HG02588 (cell line): ENCODE measurements around the gene TBC1D25.
"Not testable (repeated sequence)": the region's sequence is repeated elsewhere in the genome, so short reads cannot be mapped to it uniquely, and the experiment has no call there.

ENCODE experiments used
- ATAC-seq: cut with Tn5 transposase; IDR thresholded peaks from one replicate; pipeline ENCODE4 v1.9.1; 2021; ENCODE audit warnings: mild to moderate bottlenecking, moderate library complexity; ENCODE audit not compliant: unreplicated experiment

Gene TBC1D25

DNA sequence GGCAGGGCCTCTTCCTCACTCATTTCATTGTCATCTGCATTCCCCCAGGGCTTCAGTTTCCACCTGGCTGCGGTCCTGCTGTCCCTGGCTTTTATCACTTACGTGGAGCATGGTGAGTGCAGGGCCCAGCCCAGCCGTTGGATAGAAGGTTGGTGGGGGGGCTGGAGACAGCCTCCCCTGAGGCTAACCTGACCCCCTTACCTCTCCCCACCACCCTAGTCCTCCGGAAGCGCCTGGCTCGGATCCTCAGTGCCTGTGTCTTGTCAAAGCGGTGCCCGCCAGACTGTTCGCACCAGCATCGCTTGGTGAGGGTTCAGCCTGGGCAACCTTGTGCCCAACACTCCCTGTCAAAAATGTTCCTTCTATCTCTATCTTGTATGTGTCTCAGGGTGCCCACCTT lies 23.7 kb upstream of the TBC1D25 start:
- no peak for ATAC-seq

DNA sequence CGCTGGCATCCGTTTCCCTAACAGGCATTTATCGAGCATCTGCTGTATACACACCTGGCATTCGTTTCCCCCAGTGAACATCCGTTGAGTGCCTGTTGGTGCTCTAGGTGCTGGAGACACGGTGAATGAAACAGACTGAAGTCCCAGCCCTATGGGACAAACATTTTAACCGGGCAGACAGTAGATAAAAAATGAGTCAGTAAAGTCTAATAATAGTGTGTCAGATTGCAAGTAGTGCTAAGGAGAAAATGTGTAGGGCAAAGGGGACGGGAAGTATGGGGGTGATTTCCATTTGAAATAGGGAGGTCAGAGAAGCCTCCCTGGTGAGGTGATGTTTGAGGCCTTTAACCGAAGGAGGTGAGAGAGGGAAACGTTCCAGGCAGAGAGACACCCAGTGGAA lies 23.2 kb upstream of the TBC1D25 start:
- ATAC-seq, result no peak

DNA sequence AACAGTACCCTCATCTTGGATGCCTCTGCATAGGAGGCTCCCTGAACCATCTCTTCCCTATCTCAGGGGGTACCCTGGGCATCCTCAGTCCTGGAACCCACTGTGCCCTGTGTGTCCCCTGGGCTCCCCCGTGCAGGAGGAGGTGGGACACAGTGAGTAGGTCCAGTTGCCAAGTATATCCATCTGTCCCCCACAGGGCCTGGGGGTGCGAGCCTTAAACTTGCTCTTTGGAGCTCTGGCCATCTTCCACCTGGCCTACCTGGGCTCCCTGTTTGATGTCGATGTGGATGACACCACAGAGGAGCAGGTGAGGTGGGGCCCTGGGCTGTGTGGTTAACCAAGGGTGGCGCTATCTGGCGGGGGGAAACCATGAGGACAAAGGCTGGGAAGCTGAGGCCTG lies 22.5 kb upstream of the TBC1D25 start:
- no peak for ATAC-seq

DNA sequence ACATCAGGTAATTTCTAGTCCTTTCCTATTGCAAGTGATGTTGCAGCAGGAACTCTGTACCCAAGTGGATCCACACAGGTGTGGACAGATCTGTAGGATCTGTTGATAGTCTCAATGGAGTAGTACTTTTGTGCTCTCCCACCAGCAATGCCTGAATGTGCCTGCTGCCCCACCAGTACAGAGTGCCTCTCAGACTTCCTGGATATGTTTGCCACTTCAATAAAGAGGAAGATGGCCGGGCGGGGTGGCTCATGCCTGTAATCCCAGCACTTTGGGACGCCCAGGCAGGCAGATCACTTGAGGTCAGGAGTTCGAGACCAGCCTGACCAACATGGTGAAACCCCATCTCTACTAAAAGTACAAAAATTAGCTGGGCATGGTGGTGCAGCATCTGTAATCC lies 20.0 kb upstream of the TBC1D25 start:
- ATAC-seq, result not testable (repeated sequence)

DNA sequence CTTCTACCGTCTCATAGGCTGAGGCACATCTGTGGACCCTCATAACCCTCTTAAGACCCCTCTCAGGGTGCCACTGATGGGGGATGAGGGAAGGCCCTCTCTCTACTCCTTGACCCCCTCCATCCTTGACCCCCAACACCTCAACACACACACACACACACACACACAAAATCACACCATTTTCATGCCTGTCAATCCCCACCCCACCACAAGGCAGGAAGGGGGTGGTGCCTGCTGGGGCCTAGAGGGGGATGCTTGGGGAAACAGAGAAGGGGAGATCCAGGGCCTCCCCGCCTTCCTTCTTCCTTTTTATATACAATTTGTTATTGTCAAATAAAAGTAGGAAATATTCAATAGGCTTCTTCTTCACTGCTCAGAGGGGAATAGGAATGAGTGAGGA lies 19.1 kb upstream of the TBC1D25 start:
- no peak for ATAC-seq

DNA sequence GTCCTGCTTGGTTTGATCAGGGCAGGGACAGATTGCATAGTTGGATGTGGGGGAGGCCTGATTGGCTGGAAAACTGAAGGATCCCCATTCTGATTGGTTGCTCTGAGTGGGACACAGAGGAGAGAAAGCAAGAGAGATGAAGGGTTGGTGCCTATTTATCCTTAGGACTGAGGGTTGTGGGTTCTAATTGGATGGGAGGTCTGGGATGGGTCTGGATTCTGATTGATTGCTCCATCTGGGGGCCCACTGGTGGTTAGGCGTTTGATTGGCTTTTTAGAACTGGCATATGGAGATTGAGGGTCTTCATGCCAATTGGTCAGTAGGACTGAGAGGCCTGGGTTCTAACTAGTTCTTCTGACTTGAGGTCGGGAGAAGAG lies 18.6 kb upstream of the TBC1D25 start:
- ATAC-seq, result no peak

DNA sequence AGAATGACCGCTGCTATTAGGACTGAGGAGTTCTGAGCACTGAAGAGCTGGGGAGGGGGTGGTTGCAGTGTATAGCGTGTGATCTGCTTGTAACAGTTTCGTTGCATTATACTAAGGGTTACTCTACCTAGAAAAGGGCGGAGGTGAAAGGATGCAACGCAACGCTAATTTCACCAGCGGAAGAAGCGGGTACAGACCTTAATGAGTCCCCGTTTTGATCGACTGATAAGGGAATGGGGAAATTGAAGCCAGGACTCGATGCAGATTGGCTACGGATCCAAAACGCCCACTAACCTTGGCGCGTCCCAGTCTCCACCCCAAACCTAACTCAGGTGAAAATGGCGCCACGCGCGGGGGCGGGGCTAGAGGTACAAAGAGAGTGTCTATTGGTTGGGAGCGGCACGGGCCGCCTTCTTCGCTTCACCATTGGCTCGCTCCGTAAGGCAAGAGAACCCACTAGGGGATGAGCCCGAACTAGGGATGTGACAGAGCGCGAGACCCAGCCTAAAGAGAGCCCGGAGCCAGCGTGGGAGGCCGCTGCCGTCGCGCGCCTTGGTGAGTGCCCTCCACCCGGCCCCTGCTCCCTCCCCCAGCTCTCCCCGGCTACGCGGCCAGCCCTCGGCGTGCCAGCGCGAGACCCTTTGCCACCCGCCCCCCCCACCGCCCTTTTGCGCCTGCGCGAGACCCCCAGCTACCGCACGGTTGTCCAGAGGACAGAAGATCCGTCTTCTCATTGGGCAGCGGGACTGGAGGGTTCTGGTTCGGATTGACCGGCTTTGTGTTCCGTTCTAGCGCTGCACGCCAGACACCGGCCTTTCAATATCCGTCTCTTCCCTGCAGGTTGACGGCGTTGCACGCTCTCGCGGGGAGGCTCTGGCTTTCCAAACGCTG lies 17.9 kb upstream of the TBC1D25 start, which contains the start of gene EBP:
Gene EBP, plus strand, starts transcription at position 456 of the 891 bp plus-strand sequence. CDS start 1,964 bp downstream, outside the sequence.
- ATAC-seq, result peak; percentile 98

DNA sequence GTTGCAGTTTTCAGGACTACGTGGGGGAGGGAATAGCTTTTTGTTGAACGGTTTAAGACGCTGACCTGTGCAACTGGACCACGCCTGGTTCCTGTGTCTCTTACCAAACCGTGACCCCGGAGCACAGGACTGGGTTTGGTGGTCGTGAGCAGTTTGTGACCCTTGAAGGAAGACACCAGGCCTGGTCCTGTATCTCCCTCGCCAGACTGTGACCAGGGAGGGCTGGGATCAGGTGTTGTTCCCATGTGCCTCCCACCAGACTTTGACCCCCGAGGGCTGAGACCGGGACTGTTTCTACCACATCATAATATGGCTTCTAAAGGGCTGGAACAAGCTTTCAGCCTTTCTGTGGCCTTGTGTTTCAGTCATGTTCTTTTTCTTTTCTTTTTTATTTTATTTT lies 17.2 kb upstream of the TBC1D25 start:
- ATAC-seq, result no peak

DNA sequence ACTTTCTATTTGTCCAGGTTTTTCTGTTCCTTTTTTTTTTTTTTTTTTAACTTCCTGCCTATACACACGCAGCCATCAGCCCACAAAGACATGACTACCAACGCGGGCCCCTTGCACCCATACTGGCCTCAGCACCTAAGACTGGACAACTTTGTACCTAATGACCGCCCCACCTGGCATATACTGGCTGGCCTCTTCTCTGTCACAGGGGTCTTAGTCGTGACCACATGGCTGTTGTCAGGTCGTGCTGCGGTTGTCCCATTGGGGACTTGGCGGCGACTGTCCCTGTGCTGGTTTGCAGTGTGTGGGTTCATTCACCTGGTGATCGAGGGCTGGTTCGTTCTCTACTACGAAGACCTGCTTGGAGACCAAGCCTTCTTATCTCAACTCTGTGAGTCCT lies 15.8 kb upstream of the TBC1D25 start:
- no peak for ATAC-seq

DNA sequence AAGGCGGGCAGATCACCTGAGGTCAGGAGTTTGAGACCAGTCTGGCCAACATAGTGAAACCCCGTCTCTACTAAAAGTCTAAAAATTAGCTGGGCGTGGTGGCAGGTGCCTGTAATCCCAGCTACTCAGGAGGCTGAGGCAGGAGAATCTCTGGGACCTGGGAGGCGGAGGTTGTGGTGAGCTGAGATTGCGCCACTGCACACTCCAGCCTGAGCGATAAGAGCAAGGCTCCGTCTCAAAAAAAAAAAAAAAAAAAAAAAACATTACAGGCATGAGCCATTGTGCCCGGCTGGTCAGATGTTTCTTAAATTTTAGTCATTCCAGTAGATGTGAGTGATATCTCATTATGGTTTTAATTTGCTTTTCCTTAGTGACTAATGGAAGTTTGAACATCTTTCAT lies 13.7 kb upstream of the TBC1D25 start:
- ATAC-seq, result not testable (repeated sequence)

DNA sequence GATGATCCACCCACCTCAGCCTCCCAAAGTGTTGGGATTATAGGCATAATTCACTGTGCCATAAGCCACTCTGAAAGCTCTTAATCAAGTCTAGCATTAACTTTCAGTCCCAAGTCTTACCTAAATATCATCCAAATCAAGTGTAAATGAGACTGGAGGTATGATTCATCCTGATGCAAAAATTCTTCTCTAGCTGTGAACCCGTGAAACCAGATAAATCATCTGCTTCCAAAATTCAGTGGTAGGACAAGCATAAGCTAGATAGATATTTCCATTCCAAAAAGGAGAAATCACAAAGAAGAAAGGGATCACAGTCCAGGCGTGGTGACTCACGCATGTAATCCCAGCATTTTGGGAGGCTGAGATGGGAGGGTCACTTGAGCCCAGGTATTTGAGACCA lies 8.8 kb upstream of the TBC1D25 start:
- ATAC-seq, result no peak

DNA sequence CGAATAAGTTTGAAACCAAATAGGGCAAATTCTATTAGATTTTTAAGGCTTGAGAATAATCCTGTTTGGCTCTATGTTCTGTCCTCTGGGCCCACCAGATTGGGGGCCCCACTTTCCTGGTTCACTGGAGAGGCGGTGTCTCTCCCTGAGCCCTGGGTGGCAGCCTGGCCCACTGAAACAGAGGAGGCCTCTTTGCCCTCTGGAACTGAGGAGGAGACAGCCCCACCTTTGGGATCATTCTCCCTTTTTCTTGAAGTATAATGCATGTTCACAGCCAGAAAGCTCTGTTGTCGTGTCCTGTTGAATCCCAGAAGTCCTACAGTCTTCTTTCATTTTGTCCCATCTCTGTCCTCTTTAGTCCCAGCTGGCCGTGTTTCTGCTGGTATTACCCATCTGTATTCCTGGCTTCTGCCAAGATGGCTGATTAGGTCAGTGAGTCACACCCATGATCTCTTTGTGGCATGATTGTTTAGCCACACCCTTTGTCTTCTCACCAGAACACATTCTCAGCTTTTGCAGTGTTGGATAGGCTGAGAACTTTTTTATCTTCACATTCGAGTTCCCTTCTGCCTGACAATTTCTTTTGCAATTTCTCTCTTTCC lies 8.1 kb upstream of the TBC1D25 start:
- no peak for ATAC-seq

DNA sequence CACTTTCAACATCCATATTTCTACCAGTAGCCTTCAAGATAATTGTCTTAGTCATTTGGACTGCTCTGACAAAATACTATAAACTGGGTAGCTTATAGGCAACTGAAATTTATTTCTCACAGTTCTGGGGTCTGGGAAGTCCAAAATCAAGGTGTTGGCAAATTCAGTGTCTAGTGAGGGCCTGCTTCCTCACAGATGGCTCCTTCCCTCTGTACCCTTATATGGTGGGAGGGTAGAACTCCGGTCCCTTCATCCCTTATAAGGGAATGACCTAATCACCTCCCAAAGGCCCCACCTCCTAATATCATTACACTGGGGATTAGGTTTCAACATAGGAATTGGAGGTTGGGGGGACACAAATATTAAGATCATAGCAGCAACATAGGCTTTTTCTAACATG lies 7.4 kb upstream of the TBC1D25 start:
- ATAC-seq, result no peak

DNA sequence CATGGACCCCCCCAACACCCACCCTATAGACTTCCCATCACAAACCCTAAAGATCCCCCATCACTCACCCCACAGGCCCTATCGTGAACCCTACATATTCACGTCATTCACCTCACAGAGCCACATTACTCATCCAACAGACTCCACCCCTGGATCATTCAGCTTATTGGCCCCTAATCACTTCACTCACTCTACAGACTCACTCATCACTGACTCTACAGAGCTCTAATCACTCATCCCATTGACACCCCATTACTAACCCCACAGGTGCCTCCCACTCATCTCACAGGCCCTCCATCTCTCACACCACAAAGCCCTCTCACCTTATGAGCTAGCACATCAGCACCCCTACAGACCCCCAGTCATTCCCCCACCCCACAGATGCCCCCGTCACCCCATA lies 6.3 kb upstream of the TBC1D25 start:
- no peak for ATAC-seq

DNA sequence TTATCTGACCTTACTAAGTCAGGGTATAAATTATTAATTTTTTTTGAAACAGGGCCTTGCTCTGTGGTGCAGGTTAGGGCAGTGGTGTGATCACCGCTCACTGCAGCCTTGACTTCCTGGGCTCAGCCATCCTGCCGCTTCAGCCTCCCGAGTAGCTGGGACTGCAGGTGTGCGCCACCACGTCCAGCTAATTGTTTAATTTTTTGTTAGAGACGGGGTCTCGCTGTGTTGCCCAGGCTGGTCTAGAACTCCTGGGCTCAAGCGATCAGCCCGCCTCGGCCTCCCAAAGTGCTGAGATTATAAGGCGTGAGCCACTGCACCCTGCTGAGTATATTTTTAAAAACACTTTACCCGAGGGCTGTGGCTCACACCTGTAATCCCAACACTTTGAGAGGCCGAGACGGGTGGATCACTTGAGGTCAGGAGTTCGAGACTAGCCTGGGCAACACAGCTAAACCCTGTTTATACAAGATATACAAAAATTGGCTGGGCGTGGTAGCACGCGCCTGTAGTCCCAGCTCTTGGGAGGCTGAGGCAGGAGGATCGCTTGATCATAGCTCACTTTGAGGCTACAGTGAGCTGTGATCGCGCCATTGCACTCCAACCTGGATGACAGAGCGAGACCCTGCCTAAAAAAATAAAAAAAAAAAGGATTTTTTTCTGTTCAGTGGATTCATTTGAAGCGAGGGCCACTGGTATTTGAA lies 721 bp upstream of the TBC1D25 start:
- ATAC-seq, result no peak

DNA sequence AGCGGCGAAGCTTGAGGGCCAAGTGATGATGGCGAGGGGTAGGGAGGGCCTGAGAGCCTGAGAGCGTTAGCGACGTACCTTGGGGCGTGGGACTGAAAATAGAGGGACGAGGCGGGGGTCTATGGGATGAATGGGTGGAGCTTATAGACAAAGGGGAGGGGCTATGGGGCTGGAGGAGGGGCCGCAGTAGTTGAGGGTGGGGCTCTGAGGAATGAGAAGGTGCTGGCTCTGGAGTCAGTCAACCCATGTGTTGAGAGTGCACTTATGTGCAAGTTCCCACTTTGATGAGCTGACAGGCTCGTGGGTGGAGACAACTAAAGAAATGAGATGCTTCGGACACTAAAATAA lies 488 bp downstream of the TBC1D25 start:
- ATAC-seq, result peak; percentile 34

DNA sequence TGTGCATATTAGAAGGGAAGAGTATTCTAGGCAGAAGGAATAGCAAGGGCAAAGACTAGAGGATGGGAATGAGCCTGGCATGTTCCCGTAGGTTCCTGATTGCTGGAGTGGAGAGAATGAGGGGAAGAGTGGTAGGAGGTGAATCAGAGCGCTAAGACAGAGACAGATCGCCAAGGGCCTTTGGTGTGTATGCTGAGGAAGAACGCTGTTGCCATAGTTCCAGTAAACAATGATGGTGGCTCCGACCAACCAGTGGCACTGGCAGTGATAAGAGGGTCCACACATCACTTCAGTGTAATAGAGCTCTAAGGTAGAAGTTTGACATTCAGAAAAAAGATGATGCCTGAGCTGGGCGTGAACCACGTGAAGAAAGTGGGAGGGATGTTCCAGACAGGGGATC lies 966 bp downstream of the TBC1D25 start:
- no peak for ATAC-seq

DNA sequence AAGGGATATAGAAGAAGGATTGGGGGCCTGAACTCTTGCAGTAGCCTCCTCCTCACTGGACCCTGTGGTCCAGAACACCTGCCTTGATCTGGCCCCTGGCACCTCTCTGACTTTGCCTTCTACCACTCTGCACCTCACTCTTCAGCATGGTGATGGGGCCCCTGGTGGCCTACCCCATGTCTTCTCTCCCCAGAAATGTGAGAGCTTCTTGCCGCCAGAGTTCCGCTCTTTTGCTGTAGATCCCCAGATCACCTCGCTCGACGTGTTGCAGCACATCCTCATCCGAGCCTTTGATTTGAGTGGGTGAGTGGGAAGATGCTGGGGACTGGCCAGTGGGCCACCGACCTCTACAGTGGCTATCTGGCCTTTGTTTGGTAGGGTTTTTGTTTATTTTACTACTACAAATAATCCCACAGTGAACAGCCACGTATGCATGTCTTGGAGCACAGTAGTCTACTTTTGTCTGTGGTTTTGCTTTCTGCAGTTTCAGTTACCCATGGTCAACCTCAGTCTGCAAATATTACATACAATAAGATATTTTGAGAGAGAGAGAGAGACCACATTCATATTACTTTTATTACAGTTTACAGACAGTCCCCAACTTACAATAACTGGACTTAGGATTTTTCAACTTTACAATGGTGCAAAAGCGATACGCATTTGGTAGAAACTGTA lies 1.8 kb downstream of the TBC1D25 start:
- no peak for ATAC-seq

DNA sequence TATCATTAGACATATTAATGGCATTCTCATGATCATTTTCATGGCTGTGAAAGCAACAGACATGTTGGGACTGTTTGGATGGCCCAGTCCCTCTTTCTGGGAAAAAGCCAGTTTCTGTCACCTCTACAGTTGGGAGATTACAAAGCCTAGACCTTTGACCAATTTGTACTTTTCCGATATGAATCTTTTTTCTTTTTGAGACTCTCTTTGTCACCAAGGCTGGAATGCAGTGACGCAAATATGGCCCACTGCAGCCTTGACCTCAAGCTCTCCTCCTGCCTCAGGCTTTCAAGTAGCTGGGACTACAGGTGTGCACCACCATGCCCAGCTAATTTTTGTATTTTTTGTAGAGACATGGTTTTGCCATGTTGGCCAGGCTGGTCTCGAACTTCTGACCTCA lies 9.4 kb downstream of the TBC1D25 start:
- ATAC-seq, result no peak

DNA sequence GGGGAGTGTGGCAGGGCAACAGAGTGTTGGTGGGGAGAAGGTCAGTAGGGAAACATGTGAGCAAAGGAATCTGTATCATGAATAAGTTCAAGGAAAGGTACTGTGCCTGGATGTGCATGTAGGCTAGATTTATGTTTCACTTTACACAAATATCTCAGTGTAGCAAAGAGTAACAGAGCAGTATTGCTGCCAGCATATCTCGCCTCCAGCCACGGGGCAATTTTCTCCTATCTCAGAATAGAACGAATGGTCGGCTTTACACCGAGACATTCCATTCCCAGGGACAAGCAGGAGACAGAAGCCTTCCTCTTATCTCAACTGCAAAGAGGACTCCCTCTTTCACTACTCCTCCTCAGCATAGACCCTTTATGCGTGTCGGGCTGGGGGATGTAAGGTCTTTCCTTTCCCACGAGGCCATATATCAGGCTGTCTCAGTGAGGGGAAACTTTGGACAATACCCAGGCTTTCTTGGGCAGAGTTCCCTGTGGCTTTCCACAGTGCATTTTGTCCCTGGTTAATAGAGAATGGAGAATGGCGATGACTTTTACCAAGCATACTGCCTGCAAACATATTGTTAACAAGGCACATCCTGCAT lies 16.3 kb downstream of the TBC1D25 start:
- ATAC-seq, result not testable (repeated sequence)

DNA sequence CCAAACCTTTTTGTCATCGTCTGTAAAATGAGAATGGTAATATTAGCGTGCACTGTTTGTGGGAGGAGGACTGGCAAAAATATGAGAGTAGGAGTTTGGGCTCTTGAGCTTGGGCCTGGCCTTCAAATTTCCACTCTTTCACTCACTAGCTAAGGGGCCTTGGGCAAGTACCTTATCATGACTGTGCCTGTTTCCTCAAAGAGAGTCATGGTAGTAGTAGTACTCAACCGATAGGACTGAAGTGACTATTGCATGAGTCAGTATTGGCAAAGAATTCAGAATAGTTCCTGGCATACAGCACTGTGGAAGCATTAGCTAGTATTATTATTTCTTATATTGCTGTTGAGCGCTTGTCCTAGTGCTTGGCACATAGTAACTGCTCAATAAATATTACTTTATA lies 18.8 kb downstream of the TBC1D25 start:
- ATAC-seq, result no peak
